Neural progenitor cell (in vitro differentiated cells): ENCODE results near the gene SAMHD1. TPM values are rescaled to one million over a fixed set of nuclear protein-coding genes. Genes with fewer than 3 reads are reported as not detected.

Experiments
- DNase-seq: peaks from one replicate; pipeline ENCODE4 v3.0.0-alpha.2; 2016; ENCODE audit warnings: low spot score
- H2AFZ ChIP-seq: fragments of 200-600 bp; sonication (generic); replicated peaks from 2 replicates; pipeline ENCODE4 v1.6.1; 2016; ENCODE audit warnings: antibody characterized with exemption
- H3F3A ChIP-seq: fragments of 200-600 bp; sonication (generic); 2 replicates; pipeline ENCODE4 v1.6.1; 2016; ENCODE audit warnings: antibody characterized with exemption, low read depth
- H3K27ac ChIP-seq: fragments of 200-600 bp; sonication (generic); 2 replicates; pipeline ENCODE4 v1.5.1; 2016; ENCODE audit warnings: mild to moderate bottlenecking
- H3K27me3 ChIP-seq: fragments of 200-600 bp; sonication (generic); 2 replicates; pipeline ENCODE4 v1.6.1; 2016; ENCODE audit warnings: mild to moderate bottlenecking, moderate library complexity
- H3K36me3 ChIP-seq: fragments of 200-600 bp; sonication (generic); 2 replicates; pipeline ENCODE4 v1.5.1; 2016
- H3K4me1 ChIP-seq: fragments of 200-600 bp; sonication (generic); 2 replicates; pipeline ENCODE4 v1.6.1; 2016; ENCODE audit warnings: mixed run types
- H3K4me2 ChIP-seq: fragments of 200-600 bp; sonication (generic); 2 replicates; pipeline ENCODE4 v1.6.1; 2016
- H3K4me3 ChIP-seq: fragments of 200-600 bp; sonication (generic); 2 replicates; pipeline ENCODE4 v1.5.1; 2016
- H3K79me2 ChIP-seq: fragments of 200-600 bp; sonication (generic); 2 replicates; pipeline ENCODE4 v1.6.1; 2016; ENCODE audit warnings: low read depth
- H3K9ac ChIP-seq: fragments of 200-600 bp; sonication (generic); 2 replicates; pipeline ENCODE4 v1.6.1; 2016
- H3K9me3 ChIP-seq: fragments of 200-600 bp; sonication (generic); 2 replicates; pipeline ENCODE4 v1.5.1; 2016; ENCODE audit warnings: low read depth
- H4K20me1 ChIP-seq: fragments of 200-600 bp; sonication (generic); 2 replicates; pipeline ENCODE4 v1.6.1; 2016; ENCODE audit warnings: low read depth
- H3K27ac Mint-ChIP-seq: 3 replicates; pipeline ENCODE4 v1.8.0; 2021; ENCODE audit warnings: mixed read lengths
- H3K27me3 Mint-ChIP-seq: 2 replicates; pipeline ENCODE4 v1.8.0; 2022; ENCODE audit warnings: low read depth, mild to moderate bottlenecking, inconsistent platforms, moderate library complexity, mixed read lengths; ENCODE audit not compliant: insufficient read depth
- H3K36me3 Mint-ChIP-seq: 3 replicates; pipeline ENCODE4 v1.8.0; 2021; ENCODE audit warnings: mixed read lengths
- H3K4me1 Mint-ChIP-seq: 3 replicates; pipeline ENCODE4 v1.8.0; 2021; ENCODE audit warnings: mixed read lengths
- H3K4me3 Mint-ChIP-seq: 3 replicates; pipeline ENCODE4 v1.8.0; 2021; ENCODE audit warnings: mild to moderate bottlenecking, moderate library complexity, mixed read lengths
- H3K9me3 Mint-ChIP-seq: 3 replicates; pipeline ENCODE4 v1.8.0; 2020; ENCODE audit warnings: mixed read lengths
- CTCF ChIP-seq: fragments of 200-600 bp; sonication (generic); IDR thresholded peaks from 2 replicates; pipeline ENCODE4 v1.5.1; 2017; ENCODE audit warnings: antibody characterized with exemption, mild to moderate bottlenecking
- EZH2 ChIP-seq: fragments of 200-600 bp; sonication (generic); IDR thresholded peaks from 2 replicates; pipeline ENCODE4 v1.6.1; 2017; ENCODE audit warnings: antibody characterized with exemption, mild to moderate bottlenecking, moderate library complexity
- EZH2phosphoT487 ChIP-seq: fragments of 200-600 bp; sonication (generic); IDR thresholded peaks from 2 replicates; pipeline ENCODE4 v1.6.1; 2017; ENCODE audit warnings: antibody characterized with exemption
- total RNA-seq: library from RNA; depleted of rRNA; stranded (reverse); fragments of >200 nt; gene quantifications from 2 replicates; pipeline ENCODE4 v1.2.3, GENCODE V29; 2015; ENCODE audit warnings: low replicate concordance

The SAMHD1 gene
- total RNA-seq, 1 donor from 2014 or later: 29.0 TPM

GRCh38 chr20:36925234-36925633 is 26.3 kb downstream of the SAMHD1 start:
- Histone ChIP-seq H3K79me2 (no peaks in the 10 kb centered on the region), H3K9me3 (no peaks in the 10 kb centered on the region), H2AFZ (no peak overlapping the region), H3K9ac (no peak overlapping the region), H3K27me3 (no peaks in the 10 kb centered on the region), H3K4me1 (no peaks in the 10 kb centered on the region), H3K27ac (no peak overlapping the region), H4K20me1 (no peaks in the 10 kb centered on the region), H3F3A (no peaks in the 10 kb centered on the region), H3K36me3 (no peaks in the 10 kb centered on the region), H3K4me3 (no peak overlapping the region), H3K4me2 (no peak overlapping the region)
- Mint-ChIP-seq H3K4me3 (no peak overlapping the region), H3K36me3 (no peaks in the 10 kb centered on the region), H3K27ac (no peak overlapping the region), H3K27me3 (no peaks in the 10 kb centered on the region), H3K4me1 (no peaks in the 10 kb centered on the region), H3K9me3 (no peaks in the 10 kb centered on the region)
- no peak for DNase-seq
- no peak for TF ChIP-seq EZH2
- no peak for TF ChIP-seq EZH2phosphoT487
- no peak for TF ChIP-seq CTCF

GRCh38 chr20:36924167-36925045 is 27.1 kb downstream of the SAMHD1 start:
- no peak for DNase-seq
- Histone ChIP-seq H3K27me3 (no peaks in the 10 kb centered on the region), H3K4me2 (no peak overlapping the region), H3K4me1 (no peaks in the 10 kb centered on the region), H3F3A (no peaks in the 10 kb centered on the region), H3K79me2 (no peaks in the 10 kb centered on the region), H2AFZ (no peak overlapping the region), H4K20me1 (no peaks in the 10 kb centered on the region), H3K9me3 (no peaks in the 10 kb centered on the region), H3K27ac (no peak overlapping the region), H3K36me3 (no peaks in the 10 kb centered on the region), H3K9ac (no peak overlapping the region), H3K4me3 (no peak overlapping the region)
- Mint-ChIP-seq H3K4me1 (no peaks in the 10 kb centered on the region), H3K27ac (no peak overlapping the region), H3K9me3 (no peaks in the 10 kb centered on the region), H3K36me3 (no peaks in the 10 kb centered on the region), H3K27me3 (no peaks in the 10 kb centered on the region), H3K4me3 (no peak overlapping the region)
- TF ChIP-seq EZH2 (no peak), EZH2phosphoT487 (no peak), CTCF (no peak)

GRCh38 chr20:36920334-36920730 is 31.2 kb downstream of the SAMHD1 start:
- H3K9me3 Mint-ChIP-seq: no peaks in the 10 kb centered on the region
- DNase-seq: no peak
- H3K9ac ChIP-seq: no peak overlapping the region
- H3K27ac Mint-ChIP-seq: no peak overlapping the region
- H4K20me1 ChIP-seq: no peaks in the 10 kb centered on the region
- H3K27me3 ChIP-seq: no peaks in the 10 kb centered on the region
- no peaks in the 10 kb centered on the region for H3K79me2 ChIP-seq
- H2AFZ ChIP-seq: no peak overlapping the region
- H3K4me1 ChIP-seq: no peaks in the 10 kb centered on the region
- H3K36me3 Mint-ChIP-seq: no peaks in the 10 kb centered on the region
- no peak for TF ChIP-seq EZH2
- TF ChIP-seq CTCF: no peak
- no peak for TF ChIP-seq EZH2phosphoT487
- H3K4me2 ChIP-seq: no peak overlapping the region
- H3K27ac ChIP-seq: no peak overlapping the region
- no peaks in the 10 kb centered on the region for H3K9me3 ChIP-seq
- no peaks in the 10 kb centered on the region for H3F3A ChIP-seq
- no peaks in the 10 kb centered on the region for H3K4me1 Mint-ChIP-seq
- H3K27me3 Mint-ChIP-seq: peaks cover 2% of the 10 kb centered on the region
- no peak overlapping the region for H3K4me3 ChIP-seq
- H3K4me3 Mint-ChIP-seq: no peak overlapping the region
- H3K36me3 ChIP-seq: no peaks in the 10 kb centered on the region
